GM18858 (cell line): ENCODE data around the gene DGKI.
"Not testable (repeated sequence)": the region's sequence is repeated elsewhere in the genome, so short reads cannot be mapped to it uniquely, and the experiment has no call there.

ENCODE experiments used
- ATAC-seq: cut with Tn5 transposase; IDR thresholded peaks from one replicate; pipeline ENCODE4 v1.9.1; 2021; ENCODE audit not compliant: unreplicated experiment

The DGKI gene

DNA sequence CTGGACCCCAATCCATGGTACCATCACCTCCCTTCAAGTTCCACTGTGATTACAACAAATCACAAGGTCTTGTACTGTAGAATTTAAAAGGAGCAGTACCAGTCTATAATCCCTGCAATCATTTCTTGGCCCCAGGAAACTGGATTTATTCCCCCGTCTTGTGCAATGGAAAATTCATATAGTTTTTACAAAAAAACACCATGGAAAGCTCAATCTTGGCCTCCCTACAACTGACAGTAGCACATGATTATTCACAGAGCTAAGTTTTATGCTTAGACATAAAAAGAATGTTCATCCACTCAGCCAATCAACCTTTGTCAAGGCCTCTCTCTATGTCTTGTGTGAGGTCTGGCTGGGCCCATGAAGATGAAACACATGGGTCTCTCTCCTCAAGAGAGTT lies 10.2 kb downstream of the DGKI start:
- ATAC-seq, result no peak

- no peak for ATAC-seq
These were observed 10.7 kb downstream of the DGKI start for GRCh38 chr7:137836113-137836509.

GRCh38 chr7:137835486-137836112 lies 11.2 kb downstream of the DGKI start:
- ATAC-seq, result no peak

GRCh38 chr7:137834552-137834951 lies 12.2 kb downstream of the DGKI start:
- ATAC-seq, result no peak

- not testable (repeated sequence) for ATAC-seq
These were observed 13.8 kb downstream of the DGKI start for GRCh38 chr7:137832990-137833389.

GRCh38 chr7:137832382-137832781 lies 14.4 kb downstream of the DGKI start:
- no peak for ATAC-seq

DNA sequence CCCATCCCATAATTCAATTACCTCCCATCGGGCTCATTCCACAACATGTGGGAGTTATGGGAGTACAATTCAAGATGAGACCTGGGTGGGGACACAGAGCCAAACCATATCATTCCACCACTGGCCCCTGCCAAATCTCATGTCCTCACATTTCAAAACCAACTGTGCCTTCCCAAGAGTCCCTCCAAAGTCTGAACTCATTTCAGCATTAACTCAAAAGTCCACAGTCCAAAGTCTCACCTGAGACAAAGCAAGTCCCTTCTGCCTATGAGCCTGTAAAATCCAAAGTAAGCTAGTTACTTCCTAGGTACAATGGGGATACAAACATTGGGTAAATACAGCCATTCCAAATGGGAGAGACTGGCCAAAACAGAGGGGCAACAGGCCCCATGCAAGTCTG lies 15.2 kb downstream of the DGKI start:
- ATAC-seq, result not testable (repeated sequence)

DNA sequence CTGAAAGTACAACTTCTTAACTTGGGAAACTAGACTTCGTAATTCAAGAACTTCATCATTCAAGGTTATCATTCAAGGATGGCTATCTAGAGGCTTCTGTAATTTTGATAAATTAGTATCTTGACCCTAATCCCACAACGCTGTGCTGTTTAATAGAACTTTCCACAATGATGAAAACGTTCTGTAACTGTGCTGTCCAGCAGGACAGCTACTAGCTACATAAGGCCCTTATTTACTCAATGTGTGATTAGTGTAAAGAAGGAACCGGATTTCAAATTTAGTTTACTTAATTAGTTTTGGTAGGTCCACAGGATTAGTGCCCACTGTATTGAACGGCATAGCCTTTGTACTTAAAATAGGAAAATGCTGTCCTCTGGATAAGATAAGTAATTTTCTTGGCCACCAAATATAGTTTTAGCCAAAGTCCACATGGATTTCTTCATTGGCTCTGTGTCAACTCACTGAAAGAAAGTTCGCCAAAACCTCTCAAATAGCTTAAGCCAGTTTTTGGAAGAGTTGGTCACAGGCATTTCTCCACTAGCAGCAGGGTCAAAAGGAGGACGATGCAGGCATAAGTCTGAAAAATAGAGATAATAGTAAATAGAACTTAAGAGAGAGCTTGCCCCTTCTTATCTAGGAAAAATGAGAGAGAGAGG lies 17.3 kb downstream of the DGKI start:
- ATAC-seq, result no peak

- ATAC-seq, result no peak
These were observed 18.3 kb downstream of the DGKI start for GRCh38 chr7:137828456-137828855.

- no peak for ATAC-seq
These were observed 21.3 kb downstream of the DGKI start for GRCh38 chr7:137825489-137825888.

GRCh38 chr7:137820677-137821420 lies 25.9 kb downstream of the DGKI start:
- no peak for ATAC-seq

GRCh38 chr7:137820156-137820555 lies 26.6 kb downstream of the DGKI start:
- ATAC-seq, result no peak

- ATAC-seq, result no peak
These were observed 28.7 kb downstream of the DGKI start for GRCh38 chr7:137818036-137818435.

DNA sequence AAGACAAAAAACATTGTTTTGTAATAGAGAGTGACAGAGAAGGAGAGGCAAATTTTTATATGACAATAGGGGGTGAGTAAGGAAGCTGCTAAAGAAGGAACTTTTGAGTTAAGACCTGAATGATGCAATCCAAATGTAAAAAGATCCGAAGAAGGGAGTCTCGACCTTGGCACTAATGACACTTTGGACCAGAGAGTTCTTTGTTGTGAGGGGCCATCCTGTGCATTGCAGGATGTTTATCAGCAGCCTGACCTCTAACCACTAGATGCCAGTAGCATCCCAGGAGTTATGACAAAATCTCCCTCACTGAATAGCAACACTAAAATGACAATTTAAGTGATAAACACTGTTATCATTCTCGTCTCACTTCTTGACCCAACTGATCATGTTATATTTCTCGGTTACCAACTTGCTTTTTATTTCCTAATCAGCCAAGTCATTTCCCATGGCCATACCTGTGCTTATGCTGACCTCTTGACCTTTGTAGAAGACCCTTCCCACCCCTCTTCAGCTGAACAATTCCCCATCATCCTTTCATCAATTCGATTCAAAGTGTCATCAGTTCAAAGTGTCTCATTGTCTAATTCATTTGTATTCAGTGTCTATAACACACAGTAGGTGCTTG lies 30.0 kb downstream of the DGKI start:
- ATAC-seq, result no peak

- no peak for ATAC-seq
These were observed 33.2 kb downstream of the DGKI start for GRCh38 chr7:137813541-137813940.

DNA sequence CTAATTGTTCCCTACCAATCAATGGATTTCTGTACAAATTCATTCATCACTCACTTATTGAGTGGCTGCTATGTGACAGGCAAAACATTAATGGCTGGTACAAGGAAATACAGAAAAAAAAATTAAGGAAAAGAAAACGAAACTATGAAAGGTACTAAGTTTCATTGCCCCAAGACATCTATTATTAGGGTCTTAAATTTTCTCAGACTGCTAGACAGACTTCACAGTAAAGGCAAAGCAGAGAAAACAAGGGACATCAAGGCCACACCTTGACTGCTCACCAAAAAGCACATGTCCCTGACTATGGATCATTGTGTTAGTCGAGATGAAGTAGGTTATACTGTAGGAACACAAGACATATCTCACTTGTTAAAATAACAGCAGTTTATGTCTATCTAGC lies 36.5 kb downstream of the DGKI start:
- ATAC-seq, result no peak

DNA sequence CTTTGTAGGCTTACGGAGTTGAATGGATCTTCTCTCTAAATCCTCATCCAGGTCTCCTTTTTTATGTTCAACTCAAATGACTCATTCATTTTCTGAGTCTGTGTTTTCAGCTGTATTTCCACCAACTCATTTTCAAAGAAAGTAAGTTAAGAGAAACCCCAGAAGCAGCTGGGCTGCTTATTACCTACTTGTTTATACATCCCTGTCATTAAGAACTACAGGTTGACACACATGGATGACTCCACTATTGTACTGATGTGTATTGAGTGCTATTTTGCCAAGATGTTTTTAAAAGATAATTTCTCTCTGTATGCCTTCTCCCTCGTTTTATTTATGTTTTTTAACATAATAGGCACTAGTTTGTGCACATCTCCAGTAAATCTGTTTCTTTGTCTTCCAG lies 41.9 kb downstream of the DGKI start:
- no peak for ATAC-seq

DNA sequence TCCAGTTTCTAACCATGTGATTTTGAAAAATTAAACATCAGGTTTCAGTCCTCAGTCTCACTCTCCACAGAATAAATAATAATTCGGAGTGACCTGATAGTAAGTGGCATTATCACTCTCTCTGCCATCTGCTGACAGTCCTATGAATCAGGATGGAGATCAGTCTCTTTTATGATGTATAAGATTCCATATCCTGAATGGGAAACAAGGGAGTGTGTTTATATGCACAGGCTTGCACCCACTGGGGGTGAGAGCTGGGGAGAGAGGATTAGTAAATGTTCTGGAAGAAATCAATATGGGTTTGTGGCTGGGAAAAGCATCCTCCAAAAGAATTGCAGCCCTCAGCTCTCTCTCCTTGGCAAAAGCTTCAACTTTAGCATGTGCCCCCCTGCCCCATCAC lies 45.3 kb downstream of the DGKI start:
- no peak for ATAC-seq

GRCh38 chr7:137801003-137801402 lies 45.8 kb downstream of the DGKI start:
- ATAC-seq, result no peak

- ATAC-seq, result peak; percentile 99
These were observed 48.6 kb downstream of the DGKI start for GRCh38 chr7:137798073-137798763.

DNA sequence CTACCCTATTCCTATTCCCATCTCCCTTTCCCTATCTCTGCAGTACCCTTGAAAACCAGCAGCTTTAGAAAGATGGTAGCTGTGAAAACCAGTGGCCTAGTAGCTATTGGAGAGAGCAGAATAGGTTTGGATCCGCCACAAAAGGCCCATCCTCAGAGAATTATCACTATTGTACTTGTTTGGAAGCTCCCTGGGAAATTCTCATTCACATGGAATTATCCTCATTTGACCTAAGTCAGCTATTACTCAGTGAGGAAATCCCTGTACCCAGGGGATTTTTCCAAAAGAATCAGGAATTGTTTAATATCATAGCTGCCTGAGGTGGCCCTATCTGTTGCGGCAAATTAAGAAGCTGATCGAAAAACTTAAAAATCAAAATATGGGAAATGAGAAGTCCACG lies 51.6 kb downstream of the DGKI start:
- ATAC-seq, result no peak
